GM18498 (cell line): Measurements from ENCODE around the gene SEMA4A.
"Not testable (repeated sequence)": the region's sequence is repeated elsewhere in the genome, so short reads cannot be mapped to it uniquely, and the experiment has no call there.

ENCODE experiments used
- ATAC-seq: cut with Tn5 transposase; IDR thresholded peaks from one replicate; pipeline ENCODE4 v1.9.1; 2021; ENCODE audit warnings: mild to moderate bottlenecking, moderate library complexity; ENCODE audit not compliant: unreplicated experiment

Gene SEMA4A

GRCh38 chr1:156118177-156118868, 35.1 kb upstream of the SEMA4A start:
- no peak for ATAC-seq

GRCh38 chr1:156119503-156120209, 33.7 kb upstream of the SEMA4A start:
- ATAC-seq: no peak

GRCh38 chr1:156120318-156120717, 33.1 kb upstream of the SEMA4A start:
- no peak for ATAC-seq

GRCh38 chr1:156121005-156121404, 32.4 kb upstream of the SEMA4A start:
- ATAC-seq: not testable (repeated sequence)

- ATAC-seq: no peak
These were observed 31.9 kb upstream of the SEMA4A start for GRCh38 chr1:156121457-156121856.

GRCh38 chr1:156122086-156122485, 31.3 kb upstream of the SEMA4A start:
- ATAC-seq: no peak

- ATAC-seq: no peak
These were observed 30.6 kb upstream of the SEMA4A start for GRCh38 chr1:156122519-156123355.

GRCh38 chr1:156123356-156124196, 29.8 kb upstream of the SEMA4A start:
- no peak for ATAC-seq

- ATAC-seq: no peak
These were observed 28.6 kb upstream of the SEMA4A start for GRCh38 chr1:156124557-156125483.

GRCh38 chr1:156125544-156125943, 27.8 kb upstream of the SEMA4A start:
- ATAC-seq: not testable (repeated sequence)

GRCh38 chr1:156126043-156126629, 27.2 kb upstream of the SEMA4A start:
- peak; percentile 39 for ATAC-seq

GRCh38 chr1:156126630-156127534, 26.5 kb upstream of the SEMA4A start:
- peak; percentile 55 for ATAC-seq

GRCh38 chr1:156128308-156128653, 25.1 kb upstream of the SEMA4A start:
- no peak for ATAC-seq

- ATAC-seq: no peak
These were observed 24.5 kb upstream of the SEMA4A start for GRCh38 chr1:156128654-156129597.

GRCh38 chr1:156129687-156130577, 23.5 kb upstream of the SEMA4A start:
- ATAC-seq: no peak

- ATAC-seq: no peak
These were observed 22.8 kb upstream of the SEMA4A start for GRCh38 chr1:156130578-156130942.
